Thyroid gland (tissue), 4 donors: Measurements from ENCODE around the gene ZNF365.

Experiments used
- CTCF ChIP-seq, 6 experiments: fragments of 200-600 bp in 3 of 6; fragments of 450-650 bp in 3 of 6; sonication (generic) in 3 of 6; IDR thresholded peaks; one replicate each; pipeline ENCODE4 v1.5.1; 2016 to 2019; ENCODE audit warnings: antibody characterized with exemption in 6 of 6, mild to moderate bottlenecking in 2 of 6, inconsistent platforms in 1 of 6, moderate library complexity in 1 of 6
- POLR2A ChIP-seq, 2 donors: fragments of 450-650 bp; IDR thresholded peaks; one replicate each; pipeline ENCODE4 v1.6.1; 2017; ENCODE audit warnings: antibody characterized with exemption in 2 of 2, mild to moderate bottlenecking in 2 of 2, moderate library complexity in 1 of 2

GRCh38 chr10:62442894-62443669 lies 68.9 kb downstream of the ZNF365 start:
- TF ChIP-seq CTCF (IDR thresholded peaks at IDR 0.05), result no peak
- TF ChIP-seq POLR2A (IDR thresholded peaks at IDR 0.05), result no peak
